IMR-90 (cell line): ENCODE results near the gene CC2D2A.

Source experiments
- CHD1 ChIP-seq: IDR thresholded peaks from 2 replicates; pipeline ENCODE4 v1.6.1; 2012; ENCODE audit warnings: low read depth, low read length, improper control_type of control experiment
- CTCF ChIP-seq: conservative IDR thresholded peaks from 2 replicates; pipeline ENCODE4 v1.5.1; 2012; ENCODE audit warnings: mild to moderate bottlenecking, low read depth, low read length, improper control_type of control experiment
- ELK1 ChIP-seq: fragments of 150-350 bp; IDR thresholded peaks from 2 replicates; pipeline ENCODE4 v1.6.1; 2016; ENCODE audit warnings: low read depth, mild to moderate bottlenecking, low read length, moderate library complexity, borderline replicate concordance
- FOS ChIP-seq: fragments of 150-350 bp; IDR thresholded peaks from 2 replicates; pipeline ENCODE4 v1.6.1; 2016; ENCODE audit warnings: low read depth, low read length
- MAFK ChIP-seq: IDR thresholded peaks from 2 replicates; pipeline ENCODE4 v1.6.1; 2012; ENCODE audit warnings: low read depth, low read length, improper control_type of control experiment
- POLR2A ChIP-seq: IDR thresholded peaks from 2 replicates; pipeline ENCODE4 v1.6.1; 2012; ENCODE audit warnings: mild to moderate bottlenecking, low read depth, low read length
- RCOR1 ChIP-seq: IDR thresholded peaks from 2 replicates; pipeline ENCODE4 v1.6.1; 2012; ENCODE audit warnings: mild to moderate bottlenecking, low read length, improper control_type of control experiment; ENCODE audit not compliant: insufficient replicate concordance
- SMC3 ChIP-seq: fragments of 150-350 bp; IDR thresholded peaks from 2 replicates; pipeline ENCODE4 v1.6.1; 2016; ENCODE audit warnings: low read depth, mild to moderate bottlenecking, antibody characterized with exemption, low read length, moderate library complexity

- TF ChIP-seq CTCF (no peak), FOS (no peak), SMC3 (no peak), POLR2A (no peak), CHD1 (no peak), RCOR1 (no peak), ELK1 (no peak), MAFK (no peak)
Measured at GRCh38 chr4:15455290-15455689, 14.4 kb upstream of the CC2D2A start.
